Neural progenitor cell (in vitro differentiated cells): ENCODE results near the gene RBMXL3. TPM values are rescaled to one million over a fixed set of nuclear protein-coding genes. Genes with fewer than 3 reads are reported as not detected.
A peak's percentile ranks its signal among the peaks of the same experiment; 100 is the strongest.

Experiments
- DNase-seq: peaks from one replicate; pipeline ENCODE4 v3.0.0-alpha.2; 2016; ENCODE audit warnings: low spot score
- H2AFZ ChIP-seq: fragments of 200-600 bp; sonication (generic); replicated peaks from 2 replicates; pipeline ENCODE4 v1.6.1; 2016; ENCODE audit warnings: antibody characterized with exemption
- H3F3A ChIP-seq: fragments of 200-600 bp; sonication (generic); 2 replicates; pipeline ENCODE4 v1.6.1; 2016; ENCODE audit warnings: antibody characterized with exemption, low read depth
- H3K27ac ChIP-seq: fragments of 200-600 bp; sonication (generic); 2 replicates; pipeline ENCODE4 v1.5.1; 2016; ENCODE audit warnings: mild to moderate bottlenecking
- H3K27me3 ChIP-seq: fragments of 200-600 bp; sonication (generic); 2 replicates; pipeline ENCODE4 v1.6.1; 2016; ENCODE audit warnings: mild to moderate bottlenecking, moderate library complexity
- H3K36me3 ChIP-seq: fragments of 200-600 bp; sonication (generic); 2 replicates; pipeline ENCODE4 v1.5.1; 2016
- H3K4me1 ChIP-seq: fragments of 200-600 bp; sonication (generic); 2 replicates; pipeline ENCODE4 v1.6.1; 2016; ENCODE audit warnings: mixed run types
- H3K4me2 ChIP-seq: fragments of 200-600 bp; sonication (generic); 2 replicates; pipeline ENCODE4 v1.6.1; 2016
- H3K4me3 ChIP-seq: fragments of 200-600 bp; sonication (generic); 2 replicates; pipeline ENCODE4 v1.5.1; 2016
- H3K79me2 ChIP-seq: fragments of 200-600 bp; sonication (generic); 2 replicates; pipeline ENCODE4 v1.6.1; 2016; ENCODE audit warnings: low read depth
- H3K9ac ChIP-seq: fragments of 200-600 bp; sonication (generic); 2 replicates; pipeline ENCODE4 v1.6.1; 2016
- H3K9me3 ChIP-seq: fragments of 200-600 bp; sonication (generic); 2 replicates; pipeline ENCODE4 v1.5.1; 2016; ENCODE audit warnings: low read depth
- H4K20me1 ChIP-seq: fragments of 200-600 bp; sonication (generic); 2 replicates; pipeline ENCODE4 v1.6.1; 2016; ENCODE audit warnings: low read depth
- H3K27ac Mint-ChIP-seq: 3 replicates; pipeline ENCODE4 v1.8.0; 2021; ENCODE audit warnings: mixed read lengths
- H3K27me3 Mint-ChIP-seq: 2 replicates; pipeline ENCODE4 v1.8.0; 2022; ENCODE audit warnings: low read depth, mild to moderate bottlenecking, inconsistent platforms, moderate library complexity, mixed read lengths; ENCODE audit not compliant: insufficient read depth
- H3K36me3 Mint-ChIP-seq: 3 replicates; pipeline ENCODE4 v1.8.0; 2021; ENCODE audit warnings: mixed read lengths
- H3K4me1 Mint-ChIP-seq: 3 replicates; pipeline ENCODE4 v1.8.0; 2021; ENCODE audit warnings: mixed read lengths
- H3K4me3 Mint-ChIP-seq: 3 replicates; pipeline ENCODE4 v1.8.0; 2021; ENCODE audit warnings: mild to moderate bottlenecking, moderate library complexity, mixed read lengths
- H3K9me3 Mint-ChIP-seq: 3 replicates; pipeline ENCODE4 v1.8.0; 2020; ENCODE audit warnings: mixed read lengths
- EZH2 ChIP-seq: fragments of 200-600 bp; sonication (generic); IDR thresholded peaks from 2 replicates; pipeline ENCODE4 v1.6.1; 2017; ENCODE audit warnings: antibody characterized with exemption, mild to moderate bottlenecking, moderate library complexity
- EZH2phosphoT487 ChIP-seq: fragments of 200-600 bp; sonication (generic); IDR thresholded peaks from 2 replicates; pipeline ENCODE4 v1.6.1; 2017; ENCODE audit warnings: antibody characterized with exemption
- total RNA-seq: library from RNA; depleted of rRNA; stranded (reverse); fragments of >200 nt; gene quantifications from 2 replicates; pipeline ENCODE4 v1.2.3, GENCODE V29; 2015; ENCODE audit warnings: low replicate concordance
- TF ChIP-seq, protein P1 (sequence below): fragments of 200-600 bp; sonication (generic); IDR thresholded peaks from 2 replicates; pipeline ENCODE4 v1.5.1; 2017; ENCODE audit warnings: antibody characterized with exemption, mild to moderate bottlenecking

Gene RBMXL3
- total RNA-seq, 1 donor from 2014 or later = not detected

DNA sequence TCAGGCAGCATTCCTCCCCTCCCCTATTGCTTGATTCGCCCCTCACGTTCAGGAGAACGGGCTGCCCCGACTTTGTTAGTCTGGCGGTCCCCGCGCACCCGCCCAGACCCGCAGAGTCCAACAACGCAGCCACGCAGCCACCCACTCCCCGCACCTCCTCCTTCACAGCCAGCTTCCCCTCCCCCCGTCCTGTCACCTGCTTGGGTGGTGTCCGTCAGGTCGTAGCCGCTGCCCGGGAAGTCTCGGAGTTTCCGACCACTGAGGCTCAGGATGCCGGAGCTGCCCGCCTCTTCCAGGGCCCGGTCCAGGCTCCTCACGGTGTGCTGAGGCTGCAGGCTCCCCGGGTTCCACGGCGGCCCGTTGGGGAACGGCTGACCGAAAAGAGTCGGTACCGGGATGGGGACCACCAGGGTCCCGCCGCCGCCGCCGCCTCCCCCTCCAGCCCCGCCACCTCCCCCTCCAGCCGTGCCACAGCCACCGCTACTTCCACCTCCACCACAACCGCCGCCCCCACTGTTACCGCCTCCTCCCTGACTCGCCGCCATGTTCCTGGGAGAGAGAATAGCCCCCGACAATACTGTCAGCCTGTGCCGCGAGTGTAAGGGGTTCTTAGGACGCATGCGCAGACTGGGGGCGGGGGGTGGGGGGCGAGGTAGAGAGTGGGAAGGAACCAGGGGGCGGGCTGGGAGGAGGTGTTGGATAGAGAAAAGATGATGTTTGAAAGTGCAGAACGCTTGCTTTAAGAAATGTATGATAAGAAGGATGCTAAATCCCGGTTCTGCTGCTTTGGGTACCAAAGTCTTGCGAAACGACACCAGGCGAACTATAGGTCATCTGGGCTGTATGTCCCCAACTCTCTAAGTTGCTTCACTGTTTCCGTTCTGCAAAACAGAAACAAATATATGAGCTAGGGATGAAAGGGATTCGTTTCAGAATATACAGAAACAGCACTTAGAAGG, 44.6 kb downstream of the RBMXL3 start, which contains the start of gene LRCH2:
Gene LRCH2, minus strand, starts transcription at position 600 of the 959 bp plus-strand sequence. Its CDS starts 55 bp downstream, at position 545.
- peaks cover 27% of the 10 kb centered on the region for H3K4me1 ChIP-seq
- H3K79me2 ChIP-seq = peaks cover 44% of the 10 kb centered on the region
- H3K9ac ChIP-seq = peak within 1 kb of the TSS; percentile 15
- peak within 1 kb of the TSS; percentile 92 for H3K4me2 ChIP-seq
- H3K27ac ChIP-seq = no peak within 1 kb of the TSS
- no peaks in the 10 kb centered on the region for H3K9me3 ChIP-seq
- Mint-ChIP-seq H3K4me1 (peaks cover 35% of the 10 kb centered on the region), H3K27ac (peak within 1 kb of the TSS; percentile 84), H3K27me3 (no peaks in the 10 kb centered on the region), H3K36me3 (no peaks in the 10 kb centered on the region), H3K9me3 (no peaks in the 10 kb centered on the region), H3K4me3 (peak within 1 kb of the TSS; percentile 91)
- H3K27me3 ChIP-seq = no peaks in the 10 kb centered on the region
- no peaks in the 10 kb centered on the region for H3K36me3 ChIP-seq
- peak within 1 kb of the TSS; percentile 86 for H3K4me3 ChIP-seq
- no peaks in the 10 kb centered on the region for H3F3A ChIP-seq
- H2AFZ ChIP-seq = peak within 1 kb of the TSS; percentile 99
- H4K20me1 ChIP-seq = no peaks in the 10 kb centered on the region
- TF ChIP-seq EZH2phosphoT487 (no peak), EZH2 (no peak)
- TF ChIP-seq, protein P1, sequence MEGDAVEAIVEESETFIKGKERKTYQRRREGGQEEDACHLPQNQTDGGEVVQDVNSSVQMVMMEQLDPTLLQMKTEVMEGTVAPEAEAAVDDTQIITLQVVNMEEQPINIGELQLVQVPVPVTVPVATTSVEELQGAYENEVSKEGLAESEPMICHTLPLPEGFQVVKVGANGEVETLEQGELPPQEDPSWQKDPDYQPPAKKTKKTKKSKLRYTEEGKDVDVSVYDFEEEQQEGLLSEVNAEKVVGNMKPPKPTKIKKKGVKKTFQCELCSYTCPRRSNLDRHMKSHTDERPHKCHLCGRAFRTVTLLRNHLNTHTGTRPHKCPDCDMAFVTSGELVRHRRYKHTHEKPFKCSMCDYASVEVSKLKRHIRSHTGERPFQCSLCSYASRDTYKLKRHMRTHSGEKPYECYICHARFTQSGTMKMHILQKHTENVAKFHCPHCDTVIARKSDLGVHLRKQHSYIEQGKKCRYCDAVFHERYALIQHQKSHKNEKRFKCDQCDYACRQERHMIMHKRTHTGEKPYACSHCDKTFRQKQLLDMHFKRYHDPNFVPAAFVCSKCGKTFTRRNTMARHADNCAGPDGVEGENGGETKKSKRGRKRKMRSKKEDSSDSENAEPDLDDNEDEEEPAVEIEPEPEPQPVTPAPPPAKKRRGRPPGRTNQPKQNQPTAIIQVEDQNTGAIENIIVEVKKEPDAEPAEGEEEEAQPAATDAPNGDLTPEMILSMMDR = no peak
- DNase-seq = peak; percentile 86

DNA sequence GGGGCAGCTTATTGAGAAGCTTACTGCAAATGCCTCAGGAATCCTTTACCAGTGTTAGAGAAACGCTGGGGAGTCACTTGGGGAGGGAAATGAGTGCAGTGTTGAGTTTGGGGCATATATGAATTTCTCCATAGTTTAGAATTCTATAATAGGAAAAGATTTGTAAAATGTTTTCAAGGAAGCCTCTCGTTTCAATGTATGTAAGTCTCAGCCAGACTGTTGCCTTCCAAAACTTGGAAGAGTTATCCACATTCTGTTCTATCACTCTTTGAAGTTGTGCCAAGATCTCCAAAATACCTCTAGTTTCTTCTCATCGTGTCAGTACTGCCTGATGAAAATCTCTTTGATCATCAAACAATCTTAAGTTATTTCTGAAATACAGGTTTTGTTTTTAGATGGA, 45.3 kb downstream of the RBMXL3 start:
- no peaks in the 10 kb centered on the region for H4K20me1 ChIP-seq
- DNase-seq = no peak
- Mint-ChIP-seq H3K9me3 (no peaks in the 10 kb centered on the region), H3K27ac (peak overlapping the region; percentile 68), H3K27me3 (no peaks in the 10 kb centered on the region), H3K4me3 (peak overlapping the region; percentile 91), H3K36me3 (no peaks in the 10 kb centered on the region), H3K4me1 (peaks cover 35% of the 10 kb centered on the region)
- peaks cover 27% of the 10 kb centered on the region for H3K4me1 ChIP-seq
- peaks cover 37% of the 10 kb centered on the region for H3K79me2 ChIP-seq
- no peaks in the 10 kb centered on the region for H3K36me3 ChIP-seq
- no peaks in the 10 kb centered on the region for H3K27me3 ChIP-seq
- H3F3A ChIP-seq = no peaks in the 10 kb centered on the region
- TF ChIP-seq EZH2 = no peak
- TF ChIP-seq, protein P1 = no peak
- TF ChIP-seq EZH2phosphoT487 = no peak
- no peak overlapping the region for H3K9ac ChIP-seq
- H3K9me3 ChIP-seq = no peaks in the 10 kb centered on the region
- no peak overlapping the region for H3K27ac ChIP-seq
- peak overlapping the region; percentile 99 for H2AFZ ChIP-seq
- peak overlapping the region; percentile 92 for H3K4me2 ChIP-seq
- H3K4me3 ChIP-seq = peak overlapping the region; percentile 86

DNA sequence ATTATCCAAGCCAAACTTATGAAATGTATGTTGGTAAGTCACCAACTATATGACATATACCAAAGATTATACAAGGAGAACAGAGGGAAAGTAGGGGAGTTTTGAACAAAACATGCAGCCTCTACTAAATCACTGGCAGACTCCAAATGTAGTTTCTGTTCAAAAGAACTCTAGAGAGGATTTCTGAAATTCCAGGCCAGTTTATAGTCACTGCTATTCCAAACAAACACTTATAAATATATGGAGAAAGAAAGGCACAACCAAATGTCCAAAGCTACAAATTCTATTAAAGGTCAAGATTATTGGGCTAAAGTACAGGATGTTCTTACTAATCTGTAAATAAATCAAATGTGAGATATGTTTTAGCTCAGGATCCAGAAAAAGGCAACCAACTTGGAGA, 47.4 kb downstream of the RBMXL3 start:
- H3K27ac Mint-ChIP-seq = no peak overlapping the region

GRCh38 chrX:115237056-115237455, 47.8 kb downstream of the RBMXL3 start:
- Histone ChIP-seq H3K9ac (no peak overlapping the region), H3K27ac (no peak overlapping the region), H3K4me2 (no peak overlapping the region), H3K36me3 (no peaks in the 10 kb centered on the region), H3F3A (no peaks in the 10 kb centered on the region), H3K27me3 (no peaks in the 10 kb centered on the region), H3K9me3 (no peaks in the 10 kb centered on the region), H4K20me1 (no peaks in the 10 kb centered on the region), H2AFZ (no peak overlapping the region), H3K4me1 (peaks cover 12% of the 10 kb centered on the region), H3K79me2 (peaks cover 15% of the 10 kb centered on the region), H3K4me3 (no peak overlapping the region)
- H3K27ac Mint-ChIP-seq = no peak overlapping the region
- H3K4me3 Mint-ChIP-seq = no peak overlapping the region
- H3K36me3 Mint-ChIP-seq = no peaks in the 10 kb centered on the region
- TF ChIP-seq, protein P1 = no peak
- TF ChIP-seq EZH2 = no peak
- TF ChIP-seq EZH2phosphoT487 = no peak
- no peaks in the 10 kb centered on the region for H3K9me3 Mint-ChIP-seq
- DNase-seq = no peak
- H3K4me1 Mint-ChIP-seq = peaks cover 18% of the 10 kb centered on the region
- no peaks in the 10 kb centered on the region for H3K27me3 Mint-ChIP-seq

More for the DNA sequence above, 47.4 kb downstream of the RBMXL3 start:
- H3K27me3 ChIP-seq = no peaks in the 10 kb centered on the region
- Mint-ChIP-seq H3K36me3 (no peaks in the 10 kb centered on the region), H3K27me3 (no peaks in the 10 kb centered on the region), H3K4me1 (peaks cover 23% of the 10 kb centered on the region), H3K9me3 (no peaks in the 10 kb centered on the region), H3K4me3 (no peak overlapping the region)
- H3K27ac ChIP-seq = no peak overlapping the region
- no peak overlapping the region for H3K4me2 ChIP-seq
- H3K4me1 ChIP-seq = peaks cover 17% of the 10 kb centered on the region
- no peaks in the 10 kb centered on the region for H4K20me1 ChIP-seq
- no peak for DNase-seq
- H3K79me2 ChIP-seq = peaks cover 20% of the 10 kb centered on the region
- H3K9me3 ChIP-seq = no peaks in the 10 kb centered on the region
- H3K9ac ChIP-seq = no peak overlapping the region
- no peaks in the 10 kb centered on the region for H3K36me3 ChIP-seq
- H2AFZ ChIP-seq = no peak overlapping the region
- no peak for TF ChIP-seq EZH2phosphoT487
- no peaks in the 10 kb centered on the region for H3F3A ChIP-seq
- H3K4me3 ChIP-seq = no peak overlapping the region
